GM12892 (cell line): Measurements from ENCODE around the gene CPNE4.

ENCODE experiments used
- POLR2A ChIP-seq: IDR thresholded peaks from 2 replicates; pipeline ENCODE4 v1.6.1; 2011; ENCODE audit warnings: low read depth, low read length, control low read depth
- POLR2AphosphoS5 ChIP-seq: IDR thresholded peaks from 2 replicates; pipeline ENCODE4 v1.6.1; 2011; ENCODE audit warnings: low read depth, low read length, control low read depth
- TAF1 ChIP-seq: IDR thresholded peaks from 2 replicates; pipeline ENCODE4 v1.6.1; 2011; ENCODE audit warnings: low read depth, mild to moderate bottlenecking, control low read depth, low read length, borderline replicate concordance

DNA sequence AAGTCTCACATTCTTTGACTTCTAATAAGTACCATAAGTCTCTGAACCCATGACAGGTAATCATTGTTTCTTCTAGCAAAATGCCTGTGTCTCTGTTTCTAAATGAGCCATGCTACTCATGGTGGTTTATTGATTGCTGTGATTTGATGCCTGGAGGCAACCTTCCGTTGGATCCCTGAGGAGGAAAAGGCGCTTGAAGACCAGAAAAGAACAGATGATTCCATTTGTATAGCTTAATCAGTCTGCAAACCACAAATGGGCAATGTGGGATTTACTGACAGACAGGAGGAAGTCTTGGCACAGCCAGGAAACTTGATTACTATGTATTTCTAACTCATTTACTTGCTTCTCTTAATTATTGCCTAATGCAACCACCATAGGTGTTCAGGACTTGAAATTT is 428.9 kb downstream of the CPNE4 start:
- no peak for TF ChIP-seq POLR2A
- TF ChIP-seq POLR2AphosphoS5, result no peak
- TF ChIP-seq TAF1, result no peak
